SK-N-SH treated with all-trans-retinoic acid at 6 μM for 48 hours (cell line): ENCODE measurements around the gene AKR7A3.
A peak's percentile ranks its signal among the peaks of the same experiment; 100 is the strongest.

Experiments
- ATAC-seq: fragments of 200-7000 bp; cut with Tn5 transposase; 3 replicates; pipeline ENCODE4 v1.9.1; 2020; ENCODE audit warnings: mild to moderate bottlenecking, moderate library complexity
- ARNTL ChIP-seq: fragments of 450-650 bp; formaldehyde crosslinking; IDR thresholded peaks from 2 replicates; pipeline ENCODE4 v1.5.0; 2020; ENCODE audit warnings: low read depth, mild to moderate bottlenecking, moderate library complexity, borderline replicate concordance
- BACH2 ChIP-seq: fragments of 250-450 bp; sonication (Bioruptor Pico); IDR thresholded peaks from 2 replicates; pipeline ENCODE4 v1.9.0; 2021; ENCODE audit warnings: mild to moderate bottlenecking, borderline replicate concordance
- CREB5 ChIP-seq: fragments of 250-450 bp; sonication (Bioruptor Pico); IDR thresholded peaks from 2 replicates; pipeline ENCODE4 v1.5.1; 2020; ENCODE audit warnings: low read depth, mild to moderate bottlenecking, moderate library complexity
- ESRRG ChIP-seq: fragments of 250-450 bp; sonication (Bioruptor Pico); IDR thresholded peaks from 2 replicates; pipeline ENCODE4 v1.6.1; 2021; ENCODE audit warnings: mild to moderate bottlenecking
- GLIS3 ChIP-seq: fragments of 250-450 bp; sonication (Bioruptor Pico); IDR thresholded peaks from 2 replicates; pipeline ENCODE4 v1.5.0; 2020; ENCODE audit warnings: mild to moderate bottlenecking, moderate library complexity
- OSR1 ChIP-seq: fragments of 250-450 bp; sonication (Bioruptor Pico); IDR thresholded peaks from 2 replicates; pipeline ENCODE4 v1.8.0; 2022; ENCODE audit warnings: moderate library complexity, mild to moderate bottlenecking, inconsistent platforms
- PATZ1 ChIP-seq: fragments of 250-450 bp; sonication (Bioruptor Pico); IDR thresholded peaks from 2 replicates; pipeline ENCODE4 v1.8.0; 2020; ENCODE audit warnings: mild to moderate bottlenecking, moderate library complexity, borderline replicate concordance
- POU6F1 ChIP-seq: fragments of 250-450 bp; sonication (Bioruptor Pico); IDR thresholded peaks from 2 replicates; pipeline ENCODE4 v1.8.0; 2021; ENCODE audit warnings: low read depth, mild to moderate bottlenecking, moderate library complexity, borderline replicate concordance
- PPARA ChIP-seq: fragments of 250-450 bp; sonication (Bioruptor Pico); IDR thresholded peaks from 2 replicates; pipeline ENCODE4 v1.5.0; 2020; ENCODE audit warnings: mild to moderate bottlenecking, borderline replicate concordance
- RARB ChIP-seq: fragments of 250-450 bp; sonication (Bioruptor Pico); IDR thresholded peaks from 2 replicates; pipeline ENCODE4 v1.8.0; 2021; ENCODE audit warnings: mild to moderate bottlenecking, moderate library complexity
- SNAI2 ChIP-seq: fragments of 250-450 bp; sonication (Bioruptor Pico); IDR thresholded peaks from 2 replicates; pipeline ENCODE4 v1.5.0; 2020; ENCODE audit warnings: mild to moderate bottlenecking, moderate library complexity
- TOX ChIP-seq: fragments of 250-450 bp; sonication (Bioruptor Pico); IDR thresholded peaks from 2 replicates; pipeline ENCODE4 v1.8.0; 2021; ENCODE audit warnings: mild to moderate bottlenecking, moderate library complexity, borderline replicate concordance
- TSHZ2 ChIP-seq: fragments of 250-450 bp; sonication (Bioruptor Pico); IDR thresholded peaks from 2 replicates; pipeline ENCODE4 v1.5.0; 2020; ENCODE audit warnings: mild to moderate bottlenecking, moderate library complexity
- ZC3H10 ChIP-seq: fragments of 250-450 bp; sonication (Bioruptor Pico); IDR thresholded peaks from 2 replicates; pipeline ENCODE4 v1.5.1; 2021; ENCODE audit warnings: mild to moderate bottlenecking, moderate library complexity
- ZFP30 ChIP-seq: fragments of 450-650 bp; formaldehyde crosslinking; IDR thresholded peaks from 2 replicates; pipeline ENCODE4 v1.5.0; 2022; ENCODE audit warnings: mild to moderate bottlenecking, moderate library complexity
- ZNF565 ChIP-seq: fragments of 450-650 bp; formaldehyde crosslinking; conservative IDR thresholded peaks from 2 replicates; pipeline ENCODE4 v1.5.0; 2020; ENCODE audit warnings: low read depth, mild to moderate bottlenecking, moderate library complexity
- ZNF70 ChIP-seq: fragments of 450-650 bp; formaldehyde crosslinking; IDR thresholded peaks from 2 replicates; pipeline ENCODE4 v1.5.0; 2020; ENCODE audit warnings: mild to moderate bottlenecking, moderate library complexity
- ZNF8 ChIP-seq: fragments of 450-650 bp; formaldehyde crosslinking; IDR thresholded peaks from 2 replicates; pipeline ENCODE4 v1.5.0; 2020; ENCODE audit warnings: mild to moderate bottlenecking, moderate library complexity

Gene AKR7A3

GRCh38 chr1:19254416-19254815, 34.2 kb downstream of the AKR7A3 start (continued):
- TF ChIP-seq TSHZ2 (CRISPR knock-in tag), result no peak
- TF ChIP-seq ZNF70, result no peak
- no peak for TF ChIP-seq ZNF565 (CRISPR knock-in tag)

DNA sequence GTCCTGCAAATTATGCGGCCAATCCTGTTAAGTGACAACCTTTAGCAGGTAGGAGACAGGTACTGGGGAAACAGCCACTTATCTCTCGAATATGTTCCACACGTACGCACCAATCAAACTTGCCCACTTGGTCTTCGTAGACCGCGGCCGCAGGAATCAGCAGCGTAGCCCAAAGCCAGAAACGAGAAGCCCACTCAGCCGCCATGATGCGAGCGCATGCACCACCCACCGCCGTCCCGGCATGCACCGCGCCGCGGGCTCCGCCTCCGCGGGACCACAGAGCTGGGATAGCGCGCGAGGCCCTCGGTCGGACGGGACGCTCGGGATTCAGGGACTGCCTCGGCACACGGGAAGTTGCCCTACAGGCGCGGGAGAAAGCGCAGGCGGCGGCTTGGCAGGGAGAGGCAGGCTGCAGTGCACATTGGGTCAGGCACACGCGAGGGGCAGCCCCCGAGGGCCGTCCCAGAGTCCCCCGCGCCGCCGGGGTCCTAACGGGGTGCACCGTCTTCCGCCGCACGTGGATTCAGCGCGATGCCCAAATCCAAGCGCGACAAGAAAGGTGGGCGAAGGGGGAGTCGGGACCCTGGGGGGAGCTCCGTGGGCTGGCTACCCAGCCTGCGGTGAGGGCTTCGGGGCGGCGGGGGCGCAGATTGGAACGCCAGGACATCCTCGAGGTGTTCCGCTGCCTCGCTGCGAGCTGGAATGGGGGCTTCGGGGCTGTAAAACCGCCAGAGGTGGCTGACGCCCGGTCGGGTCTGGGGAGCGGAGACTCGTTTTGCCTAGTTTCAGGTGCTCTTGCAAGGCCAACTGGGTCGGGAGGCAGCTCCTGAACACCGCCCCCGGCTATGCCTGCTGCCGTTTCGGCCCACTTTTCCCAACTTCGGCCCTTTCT, 37.0 kb downstream of the AKR7A3 start, which contains the start of the genes EMC1 and MRTO4:
Gene EMC1 (minus strand): TSS at position 220 of the 892 bp plus-strand sequence. CDS start 15 bp downstream, at position 205.
Gene MRTO4 (plus strand): TSS at position 501 of the 892 bp plus-strand sequence. CDS start 31 bp downstream, at position 532.
- ATAC-seq, result peak; percentile 96
- TF ChIP-seq ARNTL (CRISPR knock-in tag) (no peak), PPARA (CRISPR knock-in tag) (no peak), SNAI2 (peak; percentile 17; the same call in 1 of the 2 replicates), ZC3H10 (CRISPR knock-in tag) (no peak), ZFP30 (CRISPR knock-in tag) (no peak), ZNF565 (CRISPR knock-in tag) (no peak), OSR1 (CRISPR knock-in tag) (no peak), RARB (no peak)

DNA sequence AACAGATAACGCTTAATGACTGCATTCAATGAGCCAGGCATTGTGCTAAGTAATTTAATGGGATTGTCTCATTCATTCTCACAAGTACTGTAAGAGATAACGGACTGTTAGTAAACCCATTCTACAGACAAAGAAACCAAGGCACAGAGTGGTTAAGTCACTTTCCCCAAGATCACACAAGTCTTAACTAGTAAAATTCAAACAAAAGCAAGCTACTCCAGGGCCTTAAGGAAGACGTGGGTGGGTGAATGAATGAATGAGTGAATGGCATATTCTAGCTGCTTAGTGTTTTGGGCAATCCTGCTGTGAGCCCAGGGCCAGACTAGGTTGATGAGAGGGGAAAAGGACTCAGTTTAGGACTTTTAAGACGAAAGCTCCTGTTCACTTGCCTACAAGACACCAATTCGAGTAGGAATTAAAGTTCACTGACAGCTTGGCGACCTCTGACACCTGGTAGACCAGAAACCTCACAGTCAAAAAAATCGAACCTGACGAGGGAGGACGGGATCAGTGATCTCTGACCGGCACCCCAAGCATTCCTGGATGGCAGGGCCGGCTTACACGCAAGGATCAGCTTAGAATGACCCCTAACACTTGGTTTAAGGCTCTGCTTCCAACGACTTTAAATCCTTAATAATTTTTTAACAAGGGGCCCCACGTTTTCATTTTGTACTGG, 37.8 kb downstream of the AKR7A3 start:
- TF ChIP-seq ZNF8 (no peak), GLIS3 (no peak), ESRRG (CRISPR knock-in tag) (no peak), SNAI2 (no peak), OSR1 (CRISPR knock-in tag) (no peak), PATZ1 (CRISPR knock-in tag) (no peak)
- ATAC-seq, result no peak; the same call in 2 of the 3 replicates

- peak; percentile 98 for ATAC-seq
- TF ChIP-seq ESRRG (CRISPR knock-in tag), result no peak
- TF ChIP-seq ZNF565 (CRISPR knock-in tag), result no peak
- no peak for TF ChIP-seq ZFP30 (CRISPR knock-in tag)
- TF ChIP-seq POU6F1, result no peak
- TF ChIP-seq OSR1 (CRISPR knock-in tag), result no peak
- no peak for TF ChIP-seq TSHZ2 (CRISPR knock-in tag)
- no peak for TF ChIP-seq ZC3H10 (CRISPR knock-in tag)
- no peak for TF ChIP-seq ARNTL (CRISPR knock-in tag)
- no peak for TF ChIP-seq ZNF70
- no peak for TF ChIP-seq SNAI2
- no peak for TF ChIP-seq GLIS3
- no peak for TF ChIP-seq TOX (CRISPR knock-in tag)
- no peak for TF ChIP-seq ZNF8
- no peak for TF ChIP-seq CREB5 (CRISPR knock-in tag)
- no peak for TF ChIP-seq RARB
- no peak for TF ChIP-seq BACH2 (CRISPR knock-in tag)
Measured at GRCh38 chr1:19240673-19241538, 47.7 kb downstream of the AKR7A3 start.
